GM21576 (cell line): ENCODE data around the gene ATG7.

Source experiments
- ATAC-seq: cut with Tn5 transposase; IDR thresholded peaks from one replicate; pipeline ENCODE4 v1.9.1; 2021; ENCODE audit warnings: mild to moderate bottlenecking, moderate library complexity; ENCODE audit not compliant: unreplicated experiment

Gene ATG7

DNA sequence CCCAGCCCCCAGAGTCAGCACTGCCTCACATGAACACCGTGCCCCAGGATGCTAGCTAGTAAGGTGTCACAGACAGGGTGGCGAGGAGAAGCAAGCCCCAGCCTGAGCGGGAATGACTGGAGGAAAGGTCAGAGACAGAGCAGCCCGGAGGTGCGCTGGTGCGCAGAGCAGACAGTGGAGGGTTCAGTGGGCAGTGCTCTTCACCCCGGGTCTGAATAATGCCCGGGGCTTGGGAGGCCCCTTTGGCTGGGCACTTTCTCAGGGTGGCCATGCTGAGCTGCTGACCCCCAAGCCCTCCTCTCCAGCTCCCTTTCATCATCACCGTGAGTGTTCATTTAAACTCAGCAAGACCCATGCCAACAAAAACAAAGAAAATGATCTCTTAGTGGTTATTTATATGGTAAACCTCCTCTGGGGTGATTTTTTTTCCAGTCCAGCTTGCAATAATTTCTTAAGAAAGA lies 260.8 kb downstream of the ATG7 start:
- ATAC-seq, result no peak

DNA sequence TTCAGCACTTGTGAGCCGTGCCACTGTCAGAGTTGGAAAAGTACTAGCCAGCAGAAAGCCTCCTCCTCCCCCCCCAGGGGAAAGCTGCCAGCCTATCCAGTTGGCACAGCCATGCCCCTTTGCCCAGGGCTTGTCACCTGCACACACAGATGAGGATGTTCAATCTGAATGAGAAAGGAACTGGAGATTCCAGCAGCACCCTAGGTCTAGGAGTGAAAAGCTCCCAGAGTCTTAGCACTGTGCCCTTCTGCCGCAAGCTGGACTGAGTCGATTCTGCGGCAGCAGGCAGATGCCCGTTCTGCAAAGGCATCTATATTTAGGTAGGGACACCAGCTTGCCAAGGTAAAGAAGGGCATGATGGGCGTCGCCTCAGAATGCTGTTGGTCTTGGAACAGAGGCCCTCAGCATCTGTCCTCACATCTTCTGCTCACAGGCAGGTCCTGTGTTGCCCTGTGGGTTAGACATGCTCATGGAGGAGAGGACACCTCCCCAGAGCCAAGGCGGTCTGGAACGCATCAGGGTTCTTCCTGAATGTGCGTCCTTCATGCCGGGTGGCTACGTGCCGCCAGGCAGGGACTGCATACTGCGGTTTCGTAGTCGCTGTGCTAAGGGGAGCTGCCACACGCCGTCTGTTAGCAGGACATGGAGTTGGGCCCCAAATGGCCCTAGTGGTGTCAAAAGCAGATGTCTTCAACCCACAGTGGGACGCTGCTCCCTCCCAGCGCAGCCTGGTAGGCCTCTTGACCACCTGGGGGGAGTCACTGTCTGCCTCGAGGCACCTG lies 262.0 kb downstream of the ATG7 start:
- ATAC-seq, result no peak

DNA sequence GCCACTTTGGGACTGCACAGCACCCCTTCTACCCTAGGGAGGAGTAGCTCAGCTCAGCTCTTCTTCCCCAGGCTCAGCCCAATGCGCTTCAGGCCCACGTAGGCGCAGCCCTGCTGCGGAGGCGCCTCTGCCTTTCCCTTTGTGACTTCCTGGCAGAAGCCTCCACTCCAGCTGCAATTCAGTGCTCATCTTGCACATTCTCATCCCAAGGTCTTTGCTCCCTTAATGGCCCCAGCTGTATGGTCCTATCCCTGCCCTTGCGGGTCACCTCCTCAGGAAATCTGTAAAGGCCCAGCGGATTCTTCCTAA lies 262.6 kb downstream of the ATG7 start:
- no peak for ATAC-seq

DNA sequence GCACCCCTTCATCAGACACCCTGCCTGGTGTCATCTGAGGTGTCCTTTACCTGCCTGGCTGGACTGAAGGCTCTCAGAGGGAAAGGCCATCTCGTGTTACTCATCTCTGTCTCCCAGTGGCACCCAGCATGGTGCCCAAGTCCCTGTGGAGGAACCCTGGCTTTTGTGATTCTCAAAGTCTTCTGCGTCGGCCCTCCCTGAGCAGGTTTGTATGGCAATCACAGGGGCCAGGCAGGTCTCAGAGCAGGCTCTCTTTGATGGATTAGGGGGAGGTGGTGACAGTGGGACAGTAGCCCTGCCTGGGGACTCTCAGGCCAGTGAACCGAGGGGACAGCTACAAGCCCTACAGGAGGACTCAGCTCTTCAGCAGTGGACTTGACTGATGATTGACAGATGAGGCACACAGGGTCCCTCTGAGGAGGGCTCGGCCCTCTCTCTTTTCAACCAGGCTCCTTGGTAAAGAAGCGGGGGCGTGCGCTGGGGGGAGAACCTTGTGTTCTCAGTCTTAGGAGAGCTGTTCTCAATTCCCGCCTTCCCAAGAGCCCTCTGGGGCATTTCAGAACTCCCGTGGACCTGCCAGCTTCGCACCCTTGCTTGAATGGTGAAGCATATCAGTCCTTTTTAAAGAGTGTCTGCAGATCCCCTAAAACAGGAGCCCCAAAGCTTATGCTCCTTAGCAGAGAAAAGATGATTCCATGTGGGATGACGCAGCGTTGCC lies 263.2 kb downstream of the ATG7 start:
- no peak for ATAC-seq

DNA sequence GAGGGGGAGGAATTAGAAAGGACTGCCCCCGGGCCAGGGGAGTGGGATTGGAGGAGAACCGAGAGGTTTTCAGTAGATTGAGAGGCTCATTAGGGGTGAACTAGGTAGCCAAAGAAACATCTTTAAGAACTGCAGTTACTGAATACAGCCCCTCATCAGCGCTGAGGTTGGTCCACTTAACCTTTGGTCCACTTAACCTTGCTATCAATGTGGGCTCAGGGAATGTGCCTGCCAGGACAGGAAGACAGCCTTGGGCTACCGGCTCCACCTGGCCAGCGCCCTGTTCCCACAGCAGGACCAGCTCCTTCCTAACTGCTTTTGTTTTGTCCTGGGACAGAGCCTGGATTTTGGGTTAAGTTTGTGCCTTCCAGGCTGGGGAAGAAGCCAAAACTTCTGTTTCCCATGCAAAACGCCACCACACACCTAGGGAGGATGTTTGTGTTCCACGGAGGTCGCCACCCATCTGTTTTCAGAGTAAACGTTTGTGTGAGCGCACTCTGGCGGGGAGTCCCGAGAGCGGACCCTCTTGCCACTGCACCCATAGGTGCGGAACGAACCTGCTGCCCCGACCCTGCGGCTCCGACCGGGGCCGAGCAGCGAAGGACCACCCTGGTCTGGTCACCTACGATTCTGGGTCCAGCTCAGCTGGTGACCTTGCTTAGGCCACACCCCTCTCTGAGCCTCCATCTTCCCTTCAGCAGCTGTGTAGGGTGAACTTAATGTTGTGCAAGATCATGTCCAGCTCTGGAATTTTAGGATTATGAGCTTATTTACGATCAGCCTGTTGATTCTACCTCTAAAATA lies 264.1 kb downstream of the ATG7 start:
- no peak for ATAC-seq

DNA sequence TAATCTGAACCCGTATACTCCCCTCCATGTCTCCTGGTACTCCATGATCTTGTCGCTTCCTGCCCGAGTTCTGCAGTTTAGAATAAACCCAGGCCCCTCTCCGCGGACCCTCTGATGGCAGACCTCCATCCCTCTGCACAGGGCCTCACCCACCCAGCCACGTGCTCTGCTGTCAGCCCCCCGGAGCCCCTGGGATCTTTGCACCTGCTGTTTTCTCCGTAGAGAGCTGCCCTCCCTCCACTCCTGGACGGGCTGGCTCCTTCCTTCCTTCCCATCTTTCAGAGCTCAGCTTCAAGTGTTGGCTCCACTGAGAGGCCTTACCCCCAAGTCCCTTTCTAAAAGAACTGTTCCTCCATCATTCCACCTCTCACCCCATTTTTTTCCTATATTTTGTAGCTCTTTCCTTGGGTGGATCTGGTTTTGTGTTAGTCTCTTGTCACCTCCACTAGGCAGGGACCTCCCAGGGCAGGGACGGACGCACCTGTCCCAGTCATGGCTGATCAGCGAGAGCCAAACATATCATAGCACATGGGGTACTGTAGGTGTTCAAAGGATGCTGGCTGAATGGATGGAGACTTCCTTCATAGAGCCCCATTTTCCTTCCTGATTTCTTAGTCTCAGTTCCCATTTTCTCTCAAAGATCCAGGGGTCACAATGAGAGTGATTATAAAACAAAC lies 264.9 kb downstream of the ATG7 start:
- no peak for ATAC-seq

DNA sequence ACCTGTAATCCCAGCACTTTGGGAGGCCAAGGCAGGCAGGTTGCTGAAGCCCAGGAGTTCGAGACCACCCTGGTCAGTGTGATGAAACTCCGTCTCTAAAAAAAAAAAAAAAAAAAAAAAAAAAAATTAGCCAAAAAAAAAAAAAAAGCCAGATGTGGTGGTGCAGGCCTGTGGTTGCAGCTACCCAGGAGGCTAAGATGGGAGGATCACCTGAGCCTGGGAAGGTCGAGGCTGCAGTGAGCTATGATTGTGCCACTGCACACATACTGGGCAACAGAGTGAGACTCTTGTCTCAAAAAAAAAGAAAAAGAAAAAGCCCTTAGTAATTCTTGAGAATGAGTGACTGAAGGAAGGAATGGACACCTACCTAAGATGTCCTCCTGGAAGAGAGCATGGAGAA lies 266.4 kb downstream of the ATG7 start:
- no peak for ATAC-seq

DNA sequence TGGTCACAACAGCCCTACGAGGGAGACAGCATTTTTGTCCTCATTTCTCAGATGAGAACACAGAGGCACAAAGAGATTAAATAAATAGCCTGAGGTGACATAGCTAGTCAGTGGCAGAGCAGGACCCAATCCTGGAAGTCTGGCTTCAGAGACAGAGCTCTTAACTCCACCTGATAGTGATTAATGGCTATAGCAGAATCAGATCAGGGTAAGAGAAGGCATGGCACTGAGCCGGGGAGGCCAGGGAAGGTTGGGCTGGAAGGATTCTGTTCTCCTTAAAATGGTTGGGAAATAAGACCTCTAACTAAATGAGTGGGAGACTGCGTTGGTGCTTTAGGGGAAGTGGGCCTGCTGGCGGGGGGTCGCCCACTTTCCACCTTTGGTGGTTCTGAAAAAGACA lies 267.0 kb downstream of the ATG7 start:
- no peak for ATAC-seq

DNA sequence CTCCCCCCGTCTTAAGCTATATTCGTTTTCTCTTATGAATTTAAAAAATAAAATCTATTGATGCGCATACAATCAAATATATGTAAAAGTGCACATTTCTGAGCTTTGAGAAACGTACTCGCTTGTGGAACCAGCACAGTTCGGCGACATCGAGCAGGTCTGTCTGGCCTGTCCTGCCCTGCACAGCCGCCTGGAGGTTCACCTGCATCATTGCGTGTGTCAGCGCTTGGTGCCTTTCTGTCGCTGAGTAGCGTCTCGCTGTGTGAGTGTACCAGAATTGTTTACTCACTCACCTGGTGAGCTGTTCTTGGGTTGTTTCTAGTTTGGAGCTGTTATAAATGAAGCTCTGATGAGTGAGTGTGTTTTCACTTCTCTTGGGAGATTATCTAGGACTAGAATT lies 267.5 kb downstream of the ATG7 start:
- no peak for ATAC-seq

DNA sequence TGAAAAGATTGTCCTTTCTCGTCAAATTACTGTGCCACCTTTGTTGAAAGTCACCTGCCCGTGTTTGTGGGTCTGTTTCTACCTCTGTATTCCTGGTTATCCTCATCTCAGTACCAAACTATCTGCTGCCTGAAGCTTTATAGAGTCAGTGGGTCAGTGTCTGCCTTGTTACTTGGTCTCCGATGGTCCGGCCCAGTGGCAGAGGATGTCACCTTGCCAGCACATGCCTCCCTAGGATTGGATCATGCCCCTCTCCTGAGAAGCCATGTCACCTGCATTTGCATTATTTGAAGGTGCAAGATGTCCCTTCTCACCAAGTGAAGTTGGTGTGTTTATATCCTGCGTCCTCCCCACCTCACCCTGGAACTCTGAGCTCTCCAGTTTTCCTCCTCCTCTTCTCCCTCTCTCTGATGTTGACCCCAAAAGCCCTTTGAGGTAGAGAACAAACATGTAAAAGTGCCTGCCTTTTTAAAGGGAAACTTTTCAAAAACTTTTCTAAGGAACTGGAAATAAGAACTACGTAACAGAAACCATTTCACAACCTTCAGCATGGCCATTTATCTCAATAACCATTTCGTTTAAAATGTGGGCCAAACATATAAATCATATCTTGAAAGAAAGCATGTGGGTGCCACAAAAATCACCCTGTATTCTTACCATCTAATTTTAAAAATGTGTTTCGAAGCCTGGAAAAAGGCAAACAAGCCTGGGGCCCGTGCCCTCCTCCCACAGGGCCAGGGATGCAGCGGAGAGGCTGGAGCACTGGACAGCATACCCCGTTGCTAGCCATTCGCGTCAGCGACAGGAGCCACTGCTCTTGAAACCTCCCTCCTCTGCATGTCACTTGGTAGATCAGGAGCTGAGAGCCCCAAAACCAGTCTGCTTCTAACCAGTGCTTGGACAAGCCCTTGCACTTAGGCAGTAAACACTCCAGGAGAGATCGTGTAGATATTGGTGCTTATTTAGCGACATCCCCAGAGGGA lies 269.4 kb downstream of the ATG7 start:
- no peak for ATAC-seq

DNA sequence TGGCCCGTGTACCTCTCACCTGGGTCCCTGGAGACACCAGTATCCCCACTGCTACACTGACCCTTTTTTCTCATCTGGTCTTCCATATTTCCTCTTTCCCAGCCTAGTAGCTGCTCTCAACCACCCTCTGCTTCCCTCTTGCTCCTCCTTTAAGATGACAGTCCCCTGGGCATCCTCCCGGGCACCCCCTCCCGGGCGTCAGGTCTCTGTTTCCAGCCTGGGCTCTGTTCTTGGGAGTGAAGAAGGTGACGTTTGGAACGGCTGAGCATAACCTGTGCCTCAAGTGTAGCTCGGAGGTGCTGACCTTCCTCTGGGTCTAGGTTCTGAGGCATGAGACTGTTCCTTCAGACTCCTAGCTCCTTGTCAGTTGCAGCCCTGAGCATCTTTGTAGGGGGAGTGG lies 270.4 kb downstream of the ATG7 start:
- no peak for ATAC-seq

DNA sequence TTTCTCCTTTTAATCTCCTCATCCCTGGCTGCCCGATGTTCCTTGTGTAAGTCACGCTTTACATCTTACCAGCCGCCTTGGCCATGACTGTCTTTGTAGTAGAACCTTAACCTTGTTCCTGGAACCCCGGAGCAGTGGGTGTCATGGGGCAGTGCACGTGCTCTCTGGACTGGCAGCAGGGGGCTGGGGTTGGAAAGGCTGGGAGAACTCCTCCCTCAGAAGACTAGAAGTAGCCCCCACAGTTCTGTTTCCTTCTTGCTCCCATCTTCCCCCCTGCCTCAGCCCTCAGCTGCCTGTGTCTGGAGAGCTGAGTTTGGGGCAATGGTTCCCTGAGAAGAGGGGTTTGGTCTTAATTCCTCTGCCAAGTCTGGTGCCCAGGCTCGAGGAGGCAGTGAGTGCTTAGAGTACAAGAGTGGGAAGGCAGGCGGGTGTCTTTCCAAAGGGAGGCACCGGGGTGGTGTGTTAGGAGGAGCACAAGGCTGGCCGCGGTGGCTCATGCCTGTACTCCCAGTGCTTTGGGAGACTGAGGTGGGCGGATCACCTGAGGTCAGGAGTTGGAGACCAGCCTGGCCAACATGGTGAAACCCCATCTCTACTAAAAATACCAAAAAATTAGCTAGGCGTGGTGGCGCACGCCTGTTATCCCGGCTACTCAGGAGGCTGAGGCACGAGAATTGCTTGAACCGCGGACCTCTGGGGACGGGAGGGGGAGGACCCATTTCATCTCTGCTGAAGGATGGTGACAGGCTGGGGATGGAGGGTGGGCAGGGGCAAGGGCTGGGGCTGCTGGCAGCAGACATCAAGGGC lies 271.1 kb downstream of the ATG7 start:
- no peak for ATAC-seq

DNA sequence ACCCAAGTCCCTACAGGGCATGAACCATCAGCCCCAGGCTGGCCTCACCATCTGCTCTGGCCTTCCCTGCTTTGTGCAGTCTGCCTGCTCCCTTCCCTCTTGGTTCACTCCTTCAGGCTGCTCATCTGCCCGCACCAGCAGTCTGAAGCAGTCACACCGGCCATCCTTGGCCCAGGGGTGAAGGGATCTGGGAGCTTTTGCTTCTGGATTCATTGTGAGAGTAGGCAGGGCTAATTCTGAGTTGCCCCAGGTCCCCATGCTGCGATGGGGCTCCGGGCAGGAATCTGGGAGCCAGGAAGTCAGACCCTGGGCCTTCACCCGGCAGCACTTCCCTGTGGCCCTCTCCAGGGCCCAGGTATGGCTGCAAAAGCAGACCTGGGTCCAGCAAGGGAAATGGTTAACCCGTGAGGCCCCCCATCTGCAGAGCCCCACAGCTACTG lies 271.8 kb downstream of the ATG7 start:
- ATAC-seq, result no peak

DNA sequence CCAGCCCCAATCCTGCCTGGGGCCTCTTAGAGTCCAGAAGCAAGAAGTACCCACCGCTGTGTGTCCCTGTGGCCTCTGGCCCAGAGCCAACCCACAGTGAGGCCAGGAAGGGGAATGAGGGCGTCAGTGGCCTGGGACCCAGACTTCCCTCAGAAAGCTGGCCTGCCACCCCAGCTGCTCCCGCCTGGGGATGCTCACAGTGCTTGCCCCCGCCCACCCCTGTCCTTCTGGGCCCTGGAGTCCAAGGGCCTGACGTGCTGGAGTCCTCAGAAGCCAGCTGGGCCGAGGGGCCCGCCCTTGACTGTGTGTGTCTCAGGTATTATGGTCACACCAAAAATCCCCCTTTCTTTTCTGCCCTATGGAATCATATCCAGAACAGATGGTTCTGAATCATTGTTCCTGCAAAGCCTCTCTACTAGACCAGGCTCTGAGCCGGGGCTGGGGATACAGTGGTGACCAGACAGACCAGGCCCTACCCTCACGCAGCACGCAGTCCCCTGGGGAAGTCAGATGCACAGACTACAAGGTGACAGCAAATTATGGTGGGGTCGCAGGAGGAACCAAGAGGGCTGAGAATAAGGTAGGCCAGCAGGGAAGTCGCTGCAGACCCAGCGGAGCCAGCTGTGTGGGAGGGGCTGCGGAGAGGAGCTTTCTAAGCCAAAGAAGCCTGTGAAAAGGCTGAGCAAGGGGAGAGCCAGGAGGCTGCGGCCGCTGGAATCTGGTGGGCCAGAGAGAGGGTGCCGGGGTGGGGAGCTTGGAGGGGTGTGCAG lies 272.4 kb downstream of the ATG7 start:
- ATAC-seq, result no peak

DNA sequence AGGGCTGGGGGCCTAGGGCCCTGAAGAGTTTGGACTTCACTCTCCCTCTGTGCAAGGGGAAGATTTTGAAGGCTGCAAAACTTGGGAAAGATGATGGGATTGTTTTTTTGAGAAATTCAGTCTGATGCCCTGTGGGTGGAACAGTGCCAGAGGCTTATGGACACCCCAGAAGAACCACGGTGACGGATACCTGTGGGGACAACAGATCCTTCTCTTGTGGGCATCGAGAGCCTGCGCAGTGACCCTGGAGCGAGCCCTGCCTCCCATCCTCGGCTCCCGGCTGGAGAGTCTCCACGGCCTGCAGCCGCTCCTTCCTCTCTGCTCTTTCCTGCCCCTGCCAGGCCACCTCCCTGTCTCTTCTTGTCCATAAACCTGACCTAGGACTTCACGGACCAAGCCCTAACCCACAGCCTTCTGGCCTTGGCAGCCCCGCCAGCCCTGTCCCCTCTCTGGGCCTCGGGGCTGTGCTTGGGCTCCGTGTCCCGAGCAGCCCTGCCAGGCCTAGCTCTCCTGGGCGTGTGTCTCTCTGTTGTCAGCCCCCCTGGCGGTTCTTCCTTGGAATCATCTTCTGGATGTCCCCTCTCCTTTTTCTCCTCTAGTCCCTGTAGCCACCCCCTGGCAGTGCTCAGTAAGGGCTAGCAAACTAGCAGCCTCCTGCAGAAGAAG lies 273.1 kb downstream of the ATG7 start:
- no peak for ATAC-seq

DNA sequence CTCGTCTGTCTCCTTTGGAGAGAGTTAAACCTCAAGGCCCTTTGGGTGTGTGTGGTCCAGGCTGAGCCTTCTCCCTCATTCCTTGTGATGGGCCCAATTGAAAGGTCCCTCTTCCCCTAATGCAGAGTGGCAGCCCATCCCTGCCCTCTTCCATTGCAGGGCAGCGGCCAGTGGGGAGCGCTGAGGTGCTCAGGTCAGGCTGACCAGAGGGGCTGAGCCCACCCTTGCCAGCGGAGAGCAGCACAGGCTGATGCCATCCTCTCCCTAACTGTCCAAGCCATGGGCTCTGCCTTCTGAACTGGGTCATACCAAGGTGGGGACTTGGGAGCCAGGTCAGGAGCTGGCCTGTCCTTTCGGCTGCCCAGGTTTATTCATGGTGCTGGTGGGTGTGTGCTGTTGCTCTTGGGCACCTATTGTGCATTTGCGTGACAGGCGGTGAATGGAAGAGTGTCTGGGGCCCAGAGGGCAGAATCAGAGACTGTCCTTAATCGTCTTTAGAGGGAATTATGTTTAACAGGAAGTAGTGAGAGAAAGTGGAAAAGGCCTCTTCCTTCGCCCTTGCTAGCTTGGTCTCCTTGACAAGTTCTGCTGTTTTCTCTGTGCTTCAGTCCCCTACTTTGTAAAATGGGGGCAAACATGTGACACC lies 274.6 kb downstream of the ATG7 start:
- no peak for ATAC-seq

DNA sequence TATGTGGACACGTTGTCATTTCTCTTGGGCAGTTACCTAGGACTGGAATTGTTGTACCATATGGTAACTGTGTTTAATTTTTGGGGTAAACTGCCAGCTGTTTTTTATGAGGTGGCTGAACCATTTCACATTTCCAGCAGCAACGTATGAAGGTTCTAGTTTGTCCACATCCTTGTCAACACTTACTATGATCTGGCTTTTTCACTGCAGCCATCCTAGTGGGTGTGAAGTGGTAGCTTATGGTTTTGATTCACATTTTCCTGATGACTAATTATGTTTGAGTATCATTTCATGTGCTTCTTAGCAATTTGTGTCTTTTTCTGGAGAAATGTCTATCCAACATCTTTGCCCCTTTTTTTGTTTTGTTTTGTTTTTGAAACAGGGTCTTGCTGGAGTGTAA lies 275.3 kb downstream of the ATG7 start:
- no peak for ATAC-seq
